Sigmoid colon (tissue), 7 donors: ENCODE measurements around the gene PRMT3. TPM values are rescaled to one million over a fixed set of nuclear protein-coding genes. Genes with fewer than 3 reads are reported as not detected.

Experiments
- DNase-seq: peaks from one replicate; pipeline ENCODE4 v3.0.0-alpha.2; 2019
- H3K27ac ChIP-seq, 4 donors: fragments of 200-600 bp; sonication (generic); one replicate each; pipeline ENCODE4 v1.5.1; 2016 to 2019; ENCODE audit warnings: mild to moderate bottlenecking in 1 of 4
- H3K27me3 ChIP-seq, 3 donors: fragments of 200-600 bp; sonication (generic); one replicate each; pipeline ENCODE4 v1.5.1; 2019; ENCODE audit warnings: mild to moderate bottlenecking in 1 of 3
- H3K36me3 ChIP-seq, 4 donors: fragments of 200-600 bp; sonication (generic); one replicate each; pipeline ENCODE4 v1.5.1; 2016 to 2019
- H3K4me1 ChIP-seq, 4 donors: fragments of 200-600 bp; sonication (generic); one replicate each; pipeline ENCODE4 v1.5.1; 2017 to 2019
- H3K4me3 ChIP-seq, 4 donors: fragments of 200-600 bp; sonication (generic); one replicate each; pipeline ENCODE4 v1.5.1; 2017 to 2019; ENCODE audit warnings: mild to moderate bottlenecking in 2 of 4, moderate library complexity in 1 of 4
- H3K9me3 ChIP-seq, 4 donors: fragments of 200-600 bp in 3 of 4; sonication (generic) in 3 of 4; one replicate each; pipeline versions ENCODE4 v1.5.1 to v1.6.1; 2013 to 2019
- CTCF ChIP-seq, 4 experiments: fragments of 450-650 bp in 3 of 4; fragments of 200-600 bp in 1 of 4; IDR thresholded peaks; one replicate each; pipeline ENCODE4 v1.5.1; 2016 to 2019; ENCODE audit warnings: antibody characterized with exemption in 4 of 4, mild to moderate bottlenecking in 3 of 4, moderate library complexity in 2 of 4
- EP300 ChIP-seq, 4 donors: sonication (generic); formaldehyde crosslinking; IDR thresholded peaks; one replicate each; pipeline ENCODE4 v1.6.1; 2017; ENCODE audit warnings: antibody characterized with exemption in 4 of 4
- POLR2A ChIP-seq, 2 donors: fragments of 450-650 bp; IDR thresholded peaks; one replicate each; pipeline ENCODE4 v1.6.1; 2016; ENCODE audit warnings: antibody characterized with exemption in 2 of 2, mild to moderate bottlenecking in 2 of 2, moderate library complexity in 2 of 2
- POLR2AphosphoS5 ChIP-seq, 4 donors: sonication (generic); formaldehyde crosslinking; IDR thresholded peaks; one replicate each; pipeline ENCODE4 v1.6.1; 2017; ENCODE audit warnings: antibody characterized with exemption in 4 of 4
- WGBS, 2 donors: extraction: QIAGEN DNeasy Blood & Tissue Kit; methylation state at CpG; one replicate each; pipeline ENCODE4 v1.1.7; 2013; 5-methylcytosine and 5-hydroxymethylcytosine counted together
- intact Hi-C: fragments of 100-400 bp; cut with DNase I; formaldehyde crosslinking; loops from one replicate; pipeline ENCODE4 v1.15.1; 2023
- polyA plus RNA-seq, 3 donors: library from polyadenylated mRNA; stranded (reverse); fragments of 200-250 nt; gene quantifications; one replicate each; pipeline ENCODE4 v1.2.3, GENCODE V29; 2013
- total RNA-seq, 4 donors: library from RNA; depleted of rRNA; stranded (reverse); fragments of >200 nt; gene quantifications; one replicate each; pipeline ENCODE4 v1.1.0, GENCODE V29; 2016
- donor health status: healthy with polysubstance abuse.
- donor health status: Bipolar disorder and iron deficiency.
- donor health status: healthy.

The PRMT3 gene
- total and polyA plus RNA-seq, 7 donors: 4.9 to 18.4 (median 15.3) TPM

GRCh38 chr11:20457934-20458680 is 70.6 kb downstream of the PRMT3 start:
- Histone ChIP-seq H3K27ac (no peak overlapping the region), H3K9me3 (no peaks in the 10 kb centered on the region), H3K27me3 (no peaks in the 10 kb centered on the region), H3K4me1 (no peaks in the 10 kb centered on the region), H3K36me3 (peaks cover 0 to 13% (median 0%) of the 10 kb centered on the region in 4 donors), H3K4me3 (no peak overlapping the region)
- intact Hi-C loops: no loop called here
- TF ChIP-seq CTCF (IDR thresholded peaks at IDR 0.05): no peak
- no peak for TF ChIP-seq EP300 (IDR thresholded peaks at IDR 0.05)
- DNase-seq: no peak
- 92 to 93% methylated on average over 3 of the region's 3 CpGs for WGBS, 2 donors

- TF ChIP-seq CTCF (IDR thresholded peaks at IDR 0.05): no peak
- no peak overlapping the region for H3K4me3 ChIP-seq
- no peak overlapping the region for H3K27ac ChIP-seq
- DNase-seq: no peak
- 93 to 97% methylated on average over 1 of the region's 1 CpG for WGBS, 2 donors
- peaks cover 0 to 8% (median 0%) of the 10 kb centered on the region in 4 donors for H3K36me3 ChIP-seq
- H3K27me3 ChIP-seq: no peaks in the 10 kb centered on the region
- no peaks in the 10 kb centered on the region for H3K9me3 ChIP-seq
- H3K4me1 ChIP-seq: no peaks in the 10 kb centered on the region
- intact Hi-C loops: no loop called here
Measured at GRCh38 chr11:20458905-20459632, 71.6 kb downstream of the PRMT3 start.

- no peak for TF ChIP-seq CTCF (IDR thresholded peaks at IDR 0.05)
- no peak for TF ChIP-seq POLR2AphosphoS5 (IDR thresholded peaks at IDR 0.05)
- TF ChIP-seq POLR2A (IDR thresholded peaks at IDR 0.05): no peak
- TF ChIP-seq EP300 (IDR thresholded peaks at IDR 0.05): no peak
- intact Hi-C loops: no loop called here
- Histone ChIP-seq H3K36me3 (peaks cover 0 to 5% (median 0%) of the 10 kb centered on the region in 4 donors), H3K4me3 (no peak overlapping the region), H3K9me3 (no peaks in the 10 kb centered on the region), H3K27ac (no peak overlapping the region), H3K4me1 (no peaks in the 10 kb centered on the region), H3K27me3 (no peaks in the 10 kb centered on the region)
- DNase-seq: no peak
- WGBS, 2 donors: 76 to 80% methylated on average over 5 of the region's 5 CpGs
Measured at GRCh38 chr11:20459865-20460264, 72.3 kb downstream of the PRMT3 start.

GRCh38 chr11:20464518-20464917 is 77.0 kb downstream of the PRMT3 start:
- Histone ChIP-seq H3K27ac (no peak overlapping the region), H3K27me3 (no peaks in the 10 kb centered on the region), H3K4me1 (no peaks in the 10 kb centered on the region), H3K9me3 (no peaks in the 10 kb centered on the region), H3K4me3 (no peak overlapping the region), H3K36me3 (peaks cover 0 to 5% (median 0%) of the 10 kb centered on the region in 4 donors)
- DNase-seq: no peak
- WGBS, 2 donors: 61 to 85% methylated on average over 2 of the region's 2 CpGs
- TF ChIP-seq EP300 (IDR thresholded peaks at IDR 0.05) (no peak), POLR2AphosphoS5 (IDR thresholded peaks at IDR 0.05) (no peak), CTCF (IDR thresholded peaks at IDR 0.05) (no peak), POLR2A (IDR thresholded peaks at IDR 0.05) (no peak)
- intact Hi-C loops: no loop called here
